RWPE2 (cell line): ENCODE results near the gene CHD2.
"Not testable (repeated sequence)": the region's sequence is repeated elsewhere in the genome, so short reads cannot be mapped to it uniquely, and the experiment has no call there.

Experiments used
- ATAC-seq: fragments of 200-7000 bp; cut with Tn5 transposase; 3 replicates; pipeline ENCODE4 v1.9.1; 2021; ENCODE audit warnings: low read depth
- DNase-seq: peaks from one replicate; pipeline ENCODE4 v3.0.0-alpha.2; 2020; ENCODE audit warnings: low spot score
- H3K27ac ChIP-seq: fragments of 450-650 bp; 2 replicates; pipeline ENCODE4 v1.5.1; 2017; ENCODE audit warnings: mild to moderate bottlenecking; ENCODE audit not compliant: poor library complexity, severe bottlenecking
- H3K27me3 ChIP-seq: fragments of 250-450 bp; sonication (Bioruptor Pico); 2 replicates; pipeline ENCODE4 v1.5.1; 2021; ENCODE audit warnings: mild to moderate bottlenecking, moderate library complexity; ENCODE audit not compliant: insufficient read depth, poor library complexity, severe bottlenecking
- H3K36me3 ChIP-seq: fragments of 250-450 bp; sonication (Bioruptor Pico); 2 replicates; pipeline ENCODE4 v1.5.1; 2020; ENCODE audit warnings: low read depth, mild to moderate bottlenecking, moderate library complexity
- H3K4me1 ChIP-seq: fragments of 250-450 bp; sonication (Bioruptor Pico); 2 replicates; pipeline ENCODE4 v1.5.1; 2021; ENCODE audit warnings: mild to moderate bottlenecking, moderate library complexity; ENCODE audit not compliant: insufficient read depth, poor library complexity, severe bottlenecking
- H3K4me3 ChIP-seq: fragments of 250-450 bp; sonication (Bioruptor Pico); 2 replicates; pipeline ENCODE4 v1.5.1; 2021; ENCODE audit warnings: mild to moderate bottlenecking, moderate library complexity; ENCODE audit not compliant: severe bottlenecking
- H3K9me3 ChIP-seq: fragments of 250-450 bp; sonication (Bioruptor Pico); 2 replicates; pipeline ENCODE4 v1.5.1; 2021; ENCODE audit warnings: mild to moderate bottlenecking, moderate library complexity; ENCODE audit not compliant: severe bottlenecking
- CTCF ChIP-seq: fragments of 450-650 bp; IDR thresholded peaks from one replicate; pipeline ENCODE4 v1.5.1; 2017; ENCODE audit warnings: mild to moderate bottlenecking, moderate library complexity; ENCODE audit not compliant: poor library complexity, severe bottlenecking

Gene CHD2

GRCh38 chr15:93057618-93058017, 157.5 kb downstream of the CHD2 start:
- H3K36me3 ChIP-seq, result no peaks in the 10 kb centered on the region
- H3K27ac ChIP-seq, result no peak overlapping the region
- no peaks in the 10 kb centered on the region for H3K9me3 ChIP-seq
- DNase-seq (peak; percentile 52), ATAC-seq (no peak)
- H3K4me1 ChIP-seq, result peaks cover 5% of the 10 kb centered on the region
- H3K4me3 ChIP-seq, result no peak overlapping the region
- H3K27me3 ChIP-seq, result no peaks in the 10 kb centered on the region
- TF ChIP-seq CTCF, result no peak

DNA sequence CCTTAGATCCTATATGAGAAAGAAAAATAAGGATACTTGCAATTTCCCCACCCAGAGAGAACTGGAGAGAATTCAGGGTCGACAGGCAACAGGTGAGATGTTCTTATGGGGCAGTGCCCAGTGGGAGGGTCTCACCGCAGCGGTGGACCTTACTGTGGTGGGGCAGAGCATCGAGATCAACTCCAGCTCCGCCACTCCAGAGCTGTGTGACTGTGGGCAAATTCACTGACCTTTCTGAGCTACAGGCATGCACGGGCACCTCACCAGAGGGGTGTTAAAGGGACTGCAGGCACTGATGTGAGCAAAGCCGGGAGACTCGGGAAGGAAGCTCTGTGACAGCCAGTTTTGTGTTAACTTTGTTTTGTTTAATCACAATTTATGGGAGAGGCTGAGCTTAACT, 158.0 kb downstream of the CHD2 start:
- no peaks in the 10 kb centered on the region for H3K36me3 ChIP-seq
- H3K27me3 ChIP-seq, result no peaks in the 10 kb centered on the region
- no peak overlapping the region for H3K4me3 ChIP-seq
- H3K27ac ChIP-seq, result no peak overlapping the region
- TF ChIP-seq CTCF, result no peak
- no peaks in the 10 kb centered on the region for H3K9me3 ChIP-seq
- ATAC-seq, result no peak
- peaks cover 5% of the 10 kb centered on the region for H3K4me1 ChIP-seq
- DNase-seq, result peak; percentile 46

- peaks cover 11% of the 10 kb centered on the region for H3K4me1 ChIP-seq
- H3K27me3 ChIP-seq, result no peaks in the 10 kb centered on the region
- DNase-seq, result peak; percentile 62
- H3K27ac ChIP-seq, result no peak overlapping the region
- no peak overlapping the region for H3K4me3 ChIP-seq
- no peaks in the 10 kb centered on the region for H3K36me3 ChIP-seq
- no peak for ATAC-seq
- no peaks in the 10 kb centered on the region for H3K9me3 ChIP-seq
- no peak for TF ChIP-seq CTCF
Measured at GRCh38 chr15:93058904-93059427, 158.8 kb downstream of the CHD2 start.

DNA sequence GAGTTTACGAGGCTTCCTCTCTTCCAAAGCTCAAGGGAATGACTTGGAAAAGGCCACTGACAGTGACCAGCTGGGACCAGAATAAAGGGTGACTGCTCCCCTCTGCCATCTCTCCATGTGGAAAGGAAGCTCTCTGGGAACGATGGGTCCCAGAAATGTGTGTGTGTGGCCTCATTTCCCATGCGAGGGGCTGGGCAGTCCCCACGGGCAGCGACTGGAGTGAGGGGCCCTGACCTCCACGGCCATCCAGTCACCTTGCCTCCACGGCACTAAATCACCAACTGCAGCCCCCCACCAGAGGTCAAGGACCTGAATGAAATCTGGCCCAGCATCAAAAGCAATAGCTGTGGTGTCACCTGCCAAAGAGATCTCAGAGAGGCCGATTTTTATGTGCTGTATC, 159.3 kb downstream of the CHD2 start:
- Histone ChIP-seq H3K36me3 (no peaks in the 10 kb centered on the region), H3K27me3 (no peaks in the 10 kb centered on the region), H3K4me1 (peaks cover 11% of the 10 kb centered on the region), H3K4me3 (no peak overlapping the region), H3K27ac (no peak overlapping the region), H3K9me3 (no peaks in the 10 kb centered on the region)
- ATAC-seq, result no peak
- TF ChIP-seq CTCF, result no peak
- DNase-seq, result peak; percentile 58

DNA sequence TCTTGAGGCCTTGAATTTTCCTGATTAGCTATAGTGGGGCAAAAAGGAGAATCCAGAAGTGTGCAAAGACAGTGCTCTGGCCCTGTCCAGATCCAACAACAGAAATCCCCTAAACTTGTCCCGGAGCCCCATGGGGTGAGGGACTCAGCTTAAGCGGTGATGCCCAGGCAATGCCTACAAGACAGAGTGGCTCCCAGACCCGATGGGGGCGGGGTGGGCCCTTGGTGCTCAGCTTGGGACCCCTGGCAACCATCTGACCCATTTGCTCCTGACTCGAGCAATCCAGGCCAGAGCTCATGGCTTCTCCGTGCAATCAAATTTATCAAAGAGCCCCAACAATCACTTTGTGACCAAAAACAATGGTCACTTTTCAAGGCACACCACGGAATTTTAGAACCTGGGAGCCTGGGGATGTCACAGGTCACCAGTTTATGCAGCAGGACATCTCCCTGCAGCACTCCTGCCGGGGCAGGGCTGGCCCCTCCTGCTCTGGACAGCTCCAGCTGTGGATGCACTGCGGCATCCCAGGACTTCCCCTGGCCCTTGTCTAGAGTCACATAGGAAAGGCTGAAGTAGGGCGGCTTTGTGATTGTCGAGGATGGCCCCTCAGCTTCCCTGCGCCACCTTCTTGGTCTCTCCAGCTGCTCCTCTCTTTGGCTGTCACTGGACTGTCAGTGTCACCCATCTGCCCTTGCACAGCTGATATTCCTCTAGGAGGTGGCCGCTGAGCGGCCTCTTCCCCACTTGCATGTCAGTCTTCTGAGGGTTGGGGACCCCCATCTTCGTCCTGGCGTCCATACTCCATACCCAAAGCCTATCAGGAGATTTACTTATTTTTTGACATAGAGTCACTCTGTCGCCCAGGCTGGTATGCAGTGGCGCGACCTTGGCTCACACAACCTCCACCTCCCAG, 160.5 kb downstream of the CHD2 start:
- Histone ChIP-seq H3K27ac (no peak overlapping the region), H3K9me3 (no peaks in the 10 kb centered on the region), H3K4me3 (no peak overlapping the region), H3K27me3 (no peaks in the 10 kb centered on the region), H3K4me1 (peaks cover 11% of the 10 kb centered on the region), H3K36me3 (no peaks in the 10 kb centered on the region)
- TF ChIP-seq CTCF, result no peak
- ATAC-seq (no peak), DNase-seq (peak; percentile 76)

- H3K27ac ChIP-seq, H3K36me3 ChIP-seq, H3K9me3 ChIP-seq, ATAC-seq, H3K27me3 ChIP-seq, DNase-seq, H3K4me3 ChIP-seq: not testable (repeated sequence)
- H3K4me1 ChIP-seq, result peaks cover 11% of the 10 kb centered on the region
Measured at GRCh38 chr15:93062628-93063261, 162.6 kb downstream of the CHD2 start.
